ENCODE data around the gene TACR1.

TACR1 gene

DNA sequence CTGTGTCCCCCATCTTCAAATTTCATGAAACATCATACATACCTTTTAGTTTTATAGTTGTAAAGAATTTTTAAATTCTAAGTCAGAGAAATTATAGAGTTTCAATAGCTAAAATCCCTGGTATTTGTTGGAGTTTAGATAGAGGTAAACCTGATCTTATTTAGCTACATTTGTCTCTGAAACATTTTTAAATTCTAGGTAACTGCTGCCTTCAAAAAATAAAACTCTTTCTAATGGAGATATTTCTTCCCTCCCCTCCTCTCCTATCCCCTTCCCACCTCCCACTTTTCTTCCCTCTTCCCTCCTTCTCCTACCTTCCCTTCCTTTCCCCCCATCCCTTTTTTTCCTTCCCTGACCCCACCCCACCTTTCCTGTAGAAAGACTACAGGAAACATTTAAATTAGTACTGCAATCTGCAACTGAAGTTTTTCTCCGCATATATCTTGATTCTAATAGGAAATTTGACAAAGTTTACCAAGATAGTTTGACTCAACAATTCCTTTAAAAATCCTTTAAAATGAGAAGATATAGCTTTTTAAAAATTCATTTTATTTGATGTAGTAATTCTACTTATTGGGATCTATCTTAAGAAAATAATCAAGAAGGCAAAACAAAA is 4.1 kb downstream of the TACR1 start:
- Histone ChIP-seq H3K4me1 (ENCODE audit: control insufficient read depth, insufficient read depth, low read length, poor library complexity, severe bottlenecking) (no peaks in the 10 kb centered on the region), H3K36me3 (ENCODE audit: control insufficient read depth, insufficient read depth, low read length) (no peaks in the 10 kb centered on the region), H3K27me3 (replicated peaks; ENCODE audit: control insufficient read depth, insufficient read depth, low read length, poor library complexity, severe bottlenecking) (peaks cover 11% of the 10 kb centered on the region), H3K4me3 (ENCODE audit: insufficient read depth, low read depth, low read length, poor library complexity, severe bottlenecking) (no peak overlapping the region), H3K9me3 (ENCODE audit: control insufficient read depth, low read length) (no peaks in the 10 kb centered on the region), H3K27ac (ENCODE audit: insufficient read depth, low read length, poor library complexity, severe bottlenecking) (no peak overlapping the region)
- no peak for DNase-seq

DNA sequence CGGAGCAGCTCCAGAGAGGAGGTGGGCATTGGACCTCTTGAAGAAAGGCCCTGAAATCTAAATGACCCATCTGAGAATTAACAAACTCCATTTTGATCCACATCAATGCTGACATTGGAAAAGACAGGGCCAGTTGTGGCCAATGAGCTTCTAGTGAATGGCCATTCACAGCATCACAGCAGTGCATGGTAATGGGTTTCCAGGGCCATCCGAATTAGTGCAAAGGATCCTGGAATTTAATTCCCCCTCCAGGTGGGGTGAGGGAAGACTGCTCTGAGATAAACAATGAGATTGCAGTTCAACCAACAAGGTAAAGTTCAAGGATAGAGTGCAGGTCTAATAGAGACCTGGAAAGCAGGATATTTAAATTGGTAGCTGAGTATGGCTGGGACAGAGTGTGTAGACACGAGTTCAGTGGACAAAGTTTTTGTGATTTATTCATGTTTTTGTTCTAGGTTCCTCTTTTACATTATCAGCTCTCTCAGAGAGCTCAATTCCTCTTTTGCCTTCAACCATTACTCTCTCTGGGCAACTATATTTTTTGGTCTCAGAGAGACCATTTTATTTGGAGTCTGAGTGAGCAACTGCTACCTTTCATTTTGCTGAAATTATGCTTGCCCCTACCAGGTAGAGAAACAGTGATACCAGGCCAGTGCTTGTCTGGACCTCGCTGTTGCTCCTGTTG is 5.0 kb downstream of the TACR1 start:
- no peak for DNase-seq
- no peak overlapping the region for H3K4me3 ChIP-seq (ENCODE audit: insufficient read depth, low read depth, low read length, poor library complexity, severe bottlenecking)
- H3K4me1 ChIP-seq (ENCODE audit: control insufficient read depth, insufficient read depth, low read length, poor library complexity, severe bottlenecking): no peaks in the 10 kb centered on the region
- H3K27me3 ChIP-seq (replicated peaks; ENCODE audit: control insufficient read depth, insufficient read depth, low read length, poor library complexity, severe bottlenecking): peaks cover 3% of the 10 kb centered on the region
- H3K27ac ChIP-seq (ENCODE audit: insufficient read depth, low read length, poor library complexity, severe bottlenecking): no peak overlapping the region
- H3K9me3 ChIP-seq (ENCODE audit: control insufficient read depth, low read length): no peaks in the 10 kb centered on the region
- no peaks in the 10 kb centered on the region for H3K36me3 ChIP-seq (ENCODE audit: control insufficient read depth, insufficient read depth, low read length)

DNA sequence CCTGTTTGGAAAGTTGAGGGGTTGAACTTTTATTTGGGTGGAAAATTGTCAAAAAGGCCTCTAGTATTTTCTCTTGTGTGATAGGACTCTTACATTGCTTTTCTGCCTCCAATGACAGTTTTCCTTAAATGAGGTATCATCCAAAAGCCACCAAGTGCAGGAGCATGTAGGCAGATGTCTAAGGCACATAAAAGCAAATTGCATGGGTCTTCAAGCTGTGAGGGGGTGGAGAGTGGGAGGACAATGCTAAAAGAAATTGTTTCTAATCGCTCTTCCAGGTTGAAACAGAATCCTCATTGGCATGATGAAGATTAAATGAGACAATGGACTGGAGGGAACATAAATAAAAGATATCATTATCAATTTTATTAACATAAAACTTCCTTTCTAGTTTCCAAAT is 6.8 kb downstream of the TACR1 start:
- DNase-seq: no peak
- H3K4me3 ChIP-seq (ENCODE audit: insufficient read depth, low read depth, low read length, poor library complexity, severe bottlenecking): no peak overlapping the region
- no peaks in the 10 kb centered on the region for H3K36me3 ChIP-seq (ENCODE audit: control insufficient read depth, insufficient read depth, low read length)
- H3K27me3 ChIP-seq (replicated peaks; ENCODE audit: control insufficient read depth, insufficient read depth, low read length, poor library complexity, severe bottlenecking): no peaks in the 10 kb centered on the region
- no peaks in the 10 kb centered on the region for H3K4me1 ChIP-seq (ENCODE audit: control insufficient read depth, insufficient read depth, low read length, poor library complexity, severe bottlenecking)
- no peaks in the 10 kb centered on the region for H3K9me3 ChIP-seq (ENCODE audit: control insufficient read depth, low read length)
- no peak overlapping the region for H3K27ac ChIP-seq (ENCODE audit: insufficient read depth, low read length, poor library complexity, severe bottlenecking)

DNA sequence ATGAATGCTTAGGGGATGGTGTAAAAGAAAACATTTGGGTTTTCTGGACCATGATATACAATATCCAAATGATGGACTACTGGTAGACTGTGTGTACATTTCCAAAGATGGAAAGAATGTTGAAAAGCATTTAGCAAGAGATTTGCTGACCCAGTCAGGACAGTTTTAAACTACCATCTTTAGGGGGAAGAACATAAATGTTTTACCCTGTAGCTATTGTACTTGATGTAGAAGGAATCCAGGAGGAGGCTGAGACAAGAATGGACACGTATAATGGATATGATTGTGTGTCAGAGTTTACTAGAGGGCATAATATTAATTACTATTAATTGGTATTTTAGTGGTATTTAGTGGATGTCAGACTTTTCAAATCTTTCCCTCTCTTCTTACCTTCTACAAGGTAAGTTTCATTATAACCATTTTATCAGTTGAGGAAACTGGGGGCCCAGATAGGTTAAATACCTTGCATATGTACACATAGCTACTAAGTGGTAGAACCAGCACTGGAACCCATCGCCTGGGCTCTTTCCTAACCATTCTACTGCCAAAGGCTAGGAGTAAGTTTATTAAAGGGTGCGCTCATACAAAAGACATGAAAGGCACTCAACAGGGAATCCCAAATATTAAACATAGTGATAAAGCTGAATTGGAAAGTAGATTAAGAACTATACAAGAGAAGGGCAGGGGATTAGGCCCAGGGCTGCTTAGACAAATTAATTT is 8.9 kb downstream of the TACR1 start:
- no peak for DNase-seq
- H3K27ac ChIP-seq (ENCODE audit: insufficient read depth, low read length, poor library complexity, severe bottlenecking): no peak overlapping the region
- H3K36me3 ChIP-seq (ENCODE audit: control insufficient read depth, insufficient read depth, low read length): no peaks in the 10 kb centered on the region
- no peaks in the 10 kb centered on the region for H3K9me3 ChIP-seq (ENCODE audit: control insufficient read depth, low read length)
- H3K27me3 ChIP-seq (replicated peaks; ENCODE audit: control insufficient read depth, insufficient read depth, low read length, poor library complexity, severe bottlenecking): no peaks in the 10 kb centered on the region
- no peak overlapping the region for H3K4me3 ChIP-seq (ENCODE audit: insufficient read depth, low read depth, low read length, poor library complexity, severe bottlenecking)
- H3K4me1 ChIP-seq (ENCODE audit: control insufficient read depth, insufficient read depth, low read length, poor library complexity, severe bottlenecking): no peaks in the 10 kb centered on the region

DNA sequence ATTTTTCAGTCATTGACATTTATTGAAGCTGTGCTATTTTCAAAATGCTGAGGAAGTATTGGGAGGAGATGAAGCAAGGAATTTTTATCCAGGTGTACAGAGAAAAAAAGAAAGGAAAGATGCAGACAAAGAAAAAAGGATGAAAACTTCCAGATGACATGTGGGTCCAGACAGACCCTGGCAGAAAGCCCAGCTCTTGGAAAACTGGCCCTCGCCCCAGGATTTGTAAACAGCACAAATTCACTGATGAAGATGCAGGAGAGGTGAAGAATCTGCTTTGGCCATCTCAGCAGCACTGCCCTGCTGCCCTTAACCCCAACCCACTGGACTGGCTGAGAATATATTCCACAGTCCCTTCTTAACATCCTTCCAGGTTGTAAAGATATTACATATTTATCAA is 12.5 kb downstream of the TACR1 start:
- no peak for DNase-seq
- no peak overlapping the region for H3K4me3 ChIP-seq (ENCODE audit: insufficient read depth, low read depth, low read length, poor library complexity, severe bottlenecking)
- no peak overlapping the region for H3K27ac ChIP-seq (ENCODE audit: insufficient read depth, low read length, poor library complexity, severe bottlenecking)
- H3K4me1 ChIP-seq (ENCODE audit: control insufficient read depth, insufficient read depth, low read length, poor library complexity, severe bottlenecking): no peaks in the 10 kb centered on the region
- no peaks in the 10 kb centered on the region for H3K27me3 ChIP-seq (replicated peaks; ENCODE audit: control insufficient read depth, insufficient read depth, low read length, poor library complexity, severe bottlenecking)
- no peaks in the 10 kb centered on the region for H3K36me3 ChIP-seq (ENCODE audit: control insufficient read depth, insufficient read depth, low read length)
- H3K9me3 ChIP-seq (ENCODE audit: control insufficient read depth, low read length): no peaks in the 10 kb centered on the region

DNA sequence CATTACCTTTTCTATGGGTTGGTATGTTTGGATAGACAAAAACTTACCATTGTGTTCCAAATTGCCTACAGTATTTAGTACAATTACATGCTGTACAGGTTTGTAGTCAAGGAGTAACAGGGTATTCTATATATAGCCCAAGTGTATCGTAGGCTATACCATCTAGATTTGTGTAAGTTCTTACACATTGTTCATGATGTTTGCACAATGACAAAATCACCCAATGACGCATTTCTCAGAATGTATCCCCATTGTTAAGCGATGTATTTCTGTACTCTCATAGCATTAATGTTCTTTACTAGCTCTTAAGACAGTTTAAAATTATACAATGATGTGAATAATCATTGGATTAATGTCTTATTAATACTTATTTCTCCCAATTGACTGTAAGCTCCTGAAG is 16.7 kb downstream of the TACR1 start:
- DNase-seq: no peak
- Histone ChIP-seq H3K4me1 (ENCODE audit: control insufficient read depth, insufficient read depth, low read length, poor library complexity, severe bottlenecking) (no peaks in the 10 kb centered on the region), H3K36me3 (ENCODE audit: control insufficient read depth, insufficient read depth, low read length) (no peaks in the 10 kb centered on the region), H3K27me3 (replicated peaks; ENCODE audit: control insufficient read depth, insufficient read depth, low read length, poor library complexity, severe bottlenecking) (no peaks in the 10 kb centered on the region), H3K27ac (ENCODE audit: insufficient read depth, low read length, poor library complexity, severe bottlenecking) (no peak overlapping the region), H3K4me3 (ENCODE audit: insufficient read depth, low read depth, low read length, poor library complexity, severe bottlenecking) (no peak overlapping the region), H3K9me3 (ENCODE audit: control insufficient read depth, low read length) (no peaks in the 10 kb centered on the region)

DNA sequence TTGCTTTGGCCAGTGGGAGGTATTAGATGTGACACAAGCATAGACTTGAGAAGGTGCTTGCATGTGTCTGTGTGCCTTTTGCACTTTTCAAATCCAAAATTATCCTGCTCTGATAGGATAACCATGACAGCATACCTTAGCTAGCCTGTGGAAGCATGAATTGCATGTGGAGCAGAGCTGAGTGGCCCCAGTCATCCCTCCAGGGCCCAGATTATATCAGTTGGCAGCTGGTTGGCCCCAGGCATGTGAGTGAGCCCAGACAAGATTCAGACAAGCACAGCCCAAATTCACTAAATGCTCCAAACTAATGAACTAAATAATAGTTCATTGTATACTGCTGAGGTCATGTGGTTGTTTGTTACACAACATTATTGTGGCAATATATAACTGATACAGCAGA is 18.8 kb downstream of the TACR1 start:
- H3K9me3 ChIP-seq (ENCODE audit: control insufficient read depth, low read length): no peaks in the 10 kb centered on the region
- H3K4me1 ChIP-seq (ENCODE audit: control insufficient read depth, insufficient read depth, low read length, poor library complexity, severe bottlenecking): no peaks in the 10 kb centered on the region
- no peaks in the 10 kb centered on the region for H3K27me3 ChIP-seq (replicated peaks; ENCODE audit: control insufficient read depth, insufficient read depth, low read length, poor library complexity, severe bottlenecking)
- H3K4me3 ChIP-seq (ENCODE audit: insufficient read depth, low read depth, low read length, poor library complexity, severe bottlenecking): no peak overlapping the region
- no peak overlapping the region for H3K27ac ChIP-seq (ENCODE audit: insufficient read depth, low read length, poor library complexity, severe bottlenecking)
- no peaks in the 10 kb centered on the region for H3K36me3 ChIP-seq (ENCODE audit: control insufficient read depth, insufficient read depth, low read length)
- DNase-seq: no peak

DNA sequence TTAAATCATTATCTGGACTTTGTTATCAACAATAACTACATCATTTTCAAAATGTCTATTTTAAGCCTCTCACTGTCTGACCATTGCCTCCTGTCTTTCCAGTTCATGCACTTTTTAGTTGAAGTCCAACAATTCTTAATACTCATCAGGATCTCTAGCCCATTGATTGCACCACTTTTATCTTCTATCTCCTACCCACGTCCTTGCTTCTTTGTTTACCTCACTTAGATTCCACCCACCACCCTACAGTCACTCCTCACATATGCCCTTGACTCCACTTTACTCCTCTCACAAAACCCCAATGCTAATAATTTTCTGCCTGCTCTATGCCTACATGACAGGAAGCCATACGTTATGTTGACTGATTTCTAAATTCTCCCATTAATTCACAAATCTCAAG is 21.9 kb downstream of the TACR1 start:
- Histone ChIP-seq H3K4me3 (ENCODE audit: insufficient read depth, low read depth, low read length, poor library complexity, severe bottlenecking) (no peak overlapping the region), H3K9me3 (ENCODE audit: control insufficient read depth, low read length) (no peaks in the 10 kb centered on the region), H3K27me3 (replicated peaks; ENCODE audit: control insufficient read depth, insufficient read depth, low read length, poor library complexity, severe bottlenecking) (no peaks in the 10 kb centered on the region), H3K4me1 (ENCODE audit: control insufficient read depth, insufficient read depth, low read length, poor library complexity, severe bottlenecking) (no peaks in the 10 kb centered on the region), H3K27ac (ENCODE audit: insufficient read depth, low read length, poor library complexity, severe bottlenecking) (no peak overlapping the region), H3K36me3 (ENCODE audit: control insufficient read depth, insufficient read depth, low read length) (no peaks in the 10 kb centered on the region)
- no peak for DNase-seq

DNA sequence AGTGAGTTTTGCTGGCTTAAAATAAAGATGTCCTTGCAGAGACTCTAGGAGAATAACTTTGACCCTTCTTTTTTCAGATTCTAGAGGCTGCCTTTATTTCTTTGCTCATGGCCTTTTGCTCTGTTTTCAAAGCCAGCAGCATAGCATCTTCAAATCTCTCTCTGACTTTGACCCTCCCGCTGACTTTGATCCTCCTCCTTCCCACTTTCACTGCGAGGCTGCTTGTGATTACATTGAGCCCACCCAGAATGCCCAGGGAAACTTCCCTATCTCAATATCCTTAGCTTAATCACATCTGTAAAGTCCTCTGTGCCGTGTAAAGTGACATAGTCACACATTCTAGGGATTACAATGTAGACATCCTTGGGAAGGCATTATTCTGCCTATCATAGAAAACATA is 23.9 kb downstream of the TACR1 start:
- DNase-seq: no peak
- Histone ChIP-seq H3K36me3 (ENCODE audit: control insufficient read depth, insufficient read depth, low read length) (no peaks in the 10 kb centered on the region), H3K4me1 (ENCODE audit: control insufficient read depth, insufficient read depth, low read length, poor library complexity, severe bottlenecking) (no peaks in the 10 kb centered on the region), H3K27ac (ENCODE audit: insufficient read depth, low read length, poor library complexity, severe bottlenecking) (no peak overlapping the region), H3K9me3 (ENCODE audit: control insufficient read depth, low read length) (no peaks in the 10 kb centered on the region), H3K27me3 (replicated peaks; ENCODE audit: control insufficient read depth, insufficient read depth, low read length, poor library complexity, severe bottlenecking) (no peaks in the 10 kb centered on the region), H3K4me3 (ENCODE audit: insufficient read depth, low read depth, low read length, poor library complexity, severe bottlenecking) (no peak overlapping the region)

DNA sequence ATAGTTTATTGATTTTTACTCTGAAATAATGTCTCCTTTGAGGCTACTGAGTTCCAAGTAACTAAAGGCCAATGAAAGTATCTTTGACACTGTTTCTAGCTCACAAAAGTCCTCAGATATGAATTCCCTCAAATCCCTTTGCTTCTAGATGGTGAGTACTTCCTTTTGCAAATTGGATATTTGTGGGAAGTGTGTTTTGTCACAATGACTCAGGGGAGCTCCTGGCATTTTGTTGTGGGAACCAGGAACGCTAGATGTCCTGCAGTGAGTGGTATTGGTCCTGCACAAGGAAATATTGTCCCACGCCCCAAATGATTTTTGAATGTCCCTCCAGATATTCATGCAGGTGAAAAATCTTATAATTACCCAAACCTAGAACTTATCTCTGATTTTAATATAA is 24.3 kb downstream of the TACR1 start:
- H3K36me3 ChIP-seq (ENCODE audit: control insufficient read depth, insufficient read depth, low read length): no peaks in the 10 kb centered on the region
- DNase-seq: no peak

More for the DNA sequence above, 24.3 kb downstream of the TACR1 start:
- no peak overlapping the region for H3K27ac ChIP-seq (ENCODE audit: insufficient read depth, low read length, poor library complexity, severe bottlenecking)
- H3K4me1 ChIP-seq (ENCODE audit: control insufficient read depth, insufficient read depth, low read length, poor library complexity, severe bottlenecking): no peaks in the 10 kb centered on the region
- H3K9me3 ChIP-seq (ENCODE audit: control insufficient read depth, low read length): no peaks in the 10 kb centered on the region
- H3K27me3 ChIP-seq (replicated peaks; ENCODE audit: control insufficient read depth, insufficient read depth, low read length, poor library complexity, severe bottlenecking): no peaks in the 10 kb centered on the region
- H3K4me3 ChIP-seq (ENCODE audit: insufficient read depth, low read depth, low read length, poor library complexity, severe bottlenecking): no peak overlapping the region

All from effector memory CD4-positive, alpha-beta T cell (primary cell).